Right renal pelvis (tissue), 4 donors: Measurements from ENCODE around the gene TMEM86A. TPM values are rescaled to one million over a fixed set of nuclear protein-coding genes. Genes with fewer than 3 reads are reported as not detected.

Experiments used
- DNase-seq, 4 donors: peaks; one replicate each; pipeline ENCODE4 v3.0.0-alpha.2; 2013; ENCODE audit warnings: low read depth in 4 of 4, low spot score in 3 of 4, missing footprints in 1 of 4
- polyA plus RNA-seq, 4 donors: library from polyadenylated mRNA; unstranded; fragments of 120-200 nt; gene quantifications; one replicate each; pipeline ENCODE4 v1.2.1, GENCODE V29; 2013; ENCODE audit not compliant: insufficient read length in 4 of 4

Gene TMEM86A
- polyA plus RNA-seq, 4 donors, result 8.3 to 9.9 (median 9.1) TPM

DNA sequence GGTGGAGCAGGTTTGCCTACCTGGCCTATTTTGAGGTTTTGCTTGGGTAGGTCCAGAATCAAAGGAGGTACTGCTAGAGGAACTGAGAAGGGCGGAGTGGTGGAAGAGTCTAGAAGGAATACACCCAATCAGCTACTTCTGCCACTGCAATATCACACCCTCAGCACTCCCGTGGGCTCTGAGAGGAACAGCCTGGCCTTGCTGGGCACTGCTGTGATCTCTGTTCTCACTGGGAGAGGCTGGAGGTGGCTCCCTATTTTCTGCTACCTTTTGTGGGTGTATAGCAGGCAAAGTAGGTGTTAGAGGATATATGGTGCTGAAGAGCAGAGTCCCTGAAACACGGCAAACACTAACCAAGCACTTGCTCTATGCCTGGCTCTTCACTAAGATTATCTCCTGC is 52.4 kb downstream of the TMEM86A start:
- DNase-seq, result no peak

DNA sequence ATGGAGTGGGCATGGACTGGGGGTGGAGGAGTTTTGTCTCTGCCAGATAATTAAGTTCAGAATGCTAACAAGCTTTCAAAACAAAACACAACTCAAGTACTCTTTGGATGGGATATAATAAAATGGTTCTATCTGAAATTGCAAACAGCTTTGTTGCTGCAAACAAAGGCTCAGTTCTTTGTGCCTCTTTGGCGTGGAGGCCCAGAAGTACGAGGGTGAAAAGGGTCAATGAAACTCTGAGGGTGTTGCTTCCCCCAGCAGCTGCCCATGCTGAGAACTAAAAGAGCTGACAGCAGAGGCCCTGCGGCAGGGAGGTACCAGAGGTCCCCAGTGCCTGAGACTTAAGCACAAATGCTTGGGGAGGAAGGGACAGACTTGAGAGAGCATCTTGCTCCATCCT is 53.9 kb downstream of the TMEM86A start:
- no peak for DNase-seq

DNA sequence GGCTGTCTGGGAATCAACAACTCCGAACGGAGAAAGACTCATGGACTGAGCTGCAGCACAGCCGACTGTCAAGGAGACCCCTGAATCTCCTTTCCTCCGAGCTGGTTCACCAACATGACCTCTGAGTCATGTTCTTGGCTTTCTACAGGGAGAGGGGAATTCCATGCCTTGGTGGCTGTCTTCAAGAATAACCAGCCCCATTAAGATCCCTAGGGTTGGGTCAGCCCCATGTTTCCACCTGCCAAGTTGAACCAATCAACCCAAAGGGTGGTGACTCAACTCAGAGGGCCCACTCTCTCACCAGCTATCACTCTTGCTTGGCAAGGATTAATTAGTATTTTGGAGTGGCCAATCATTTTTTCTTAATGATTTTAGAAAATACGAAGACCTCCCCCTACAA is 55.7 kb downstream of the TMEM86A start:
- DNase-seq, result no peak

Other genes starting within 250 kb of the TMEM86A start
- 1 to 10 TPM in 1 of 4 donors, under 1 TPM in 3; 0.74 to 1.4 (median 0.91) TPM for gene LDHAL6A, start 242.9 kb upstream of the TMEM86A start, polyA plus RNA-seq
- 100 to 1,000 TPM; 131 to 152 (median 147) TPM for gene TSG101, start 171.8 kb upstream of the TMEM86A start, polyA plus RNA-seq
- gene UEVLD, start 110.0 kb upstream of the TMEM86A start, polyA plus RNA-seq, result 10 to 100 TPM; 19.5 to 23.6 (median 22.3) TPM
- 1 to 10 TPM; 5.3 to 7.2 (median 5.7) TPM for gene MISFA, start 99.0 kb upstream of the TMEM86A start, polyA plus RNA-seq
- 10 to 100 TPM; 23.2 to 32.4 (median 30.8) TPM for gene SPTY2D1, start 64.4 kb upstream of the TMEM86A start, polyA plus RNA-seq
- gene IGSF22, start 27.4 kb downstream of the TMEM86A start, polyA plus RNA-seq, result 1 to 10 TPM; 2.0 to 2.5 (median 2.2) TPM
- under 1 TPM; 0.47 to 0.79 (median 0.72) TPM for gene PTPN5, start 93.0 kb downstream of the TMEM86A start, polyA plus RNA-seq
- under 1 TPM in 1 of 4 donors, not detected in 3; 0.18 TPM for gene MRGPRX1, start 240.6 kb downstream of the TMEM86A start, polyA plus RNA-seq